Ovary (tissue), 9 donors: ENCODE measurements around the gene NCKAP1. TPM values are rescaled to one million over a fixed set of nuclear protein-coding genes. Genes with fewer than 3 reads are reported as not detected.
"Not testable (repeated sequence)": the region's sequence is repeated elsewhere in the genome, so short reads cannot be mapped to it uniquely, and the experiment has no call there.

Experiments used
- DNase-seq, 5 donors: peaks; one replicate each; pipeline ENCODE4 v3.0.0-alpha.2; 2019 to 2020
- H3K27ac ChIP-seq, 2 donors: fragments of 200-600 bp; one replicate each; pipeline versions ENCODE4 v1.5.1 to v1.8.0; 2019 to 2022
- H3K27me3 ChIP-seq: fragments of 200-600 bp; one replicate; pipeline ENCODE4 v1.8.0; 2022
- H3K36me3 ChIP-seq: fragments of 200-600 bp; sonication (generic); one replicate; pipeline ENCODE4 v1.5.1; 2019
- H3K4me1 ChIP-seq: one replicate; pipeline ENCODE4 v1.8.1; 2013; ENCODE audit warnings: mild to moderate bottlenecking, moderate library complexity; ENCODE audit not compliant: insufficient read depth
- H3K4me3 ChIP-seq: fragments of 200-600 bp; sonication (generic); one replicate; pipeline ENCODE4 v1.5.1; 2017
- H3K9me3 ChIP-seq, 2 donors: fragments of 200-600 bp in 1 of 2; sonication (generic) in 1 of 2; one replicate each; pipeline versions ENCODE4 v1.5.1 to v1.8.1; 2013 to 2019; ENCODE audit warnings: mild to moderate bottlenecking in 1 of 2, moderate library complexity in 1 of 2
- EP300 ChIP-seq: sonication (generic); formaldehyde crosslinking; IDR thresholded peaks from one replicate; pipeline ENCODE4 v1.6.1; 2017; ENCODE audit warnings: antibody characterized with exemption
- POLR2A ChIP-seq: fragments of 450-650 bp; IDR thresholded peaks from one replicate; pipeline ENCODE4 v1.6.1; 2017; ENCODE audit warnings: antibody characterized with exemption, mild to moderate bottlenecking, moderate library complexity
- WGBS, 3 donors: extraction: QIAGEN DNeasy Blood & Tissue Kit in 1 of 3; methylation state at CpG; one replicate each; pipeline versions ENCODE4 v1.1.5 to v1.1.7; 2013 to 2017; 5-methylcytosine and 5-hydroxymethylcytosine counted together
- intact Hi-C, 4 donors: fragments of 100-400 bp; cut with DNase I; formaldehyde crosslinking; loops; one replicate each; pipeline versions ENCODE4 v1.11.0 to v1.15.1; 2022 to 2023
- polyA plus RNA-seq, 2 donors: library from polyadenylated mRNA; stranded (reverse); fragments of 200-250 nt in 1 of 2; fragments of 350-450 nt in 1 of 2; fragmentation: Illumina TruSeq in 1 of 2; extraction: RNeasy Lipid Tissue Mini Kit (QIAGEN cat#74804) in 1 of 2; gene quantifications; one replicate each; pipeline ENCODE4 v1.2.3, GENCODE V29; 2013 to 2014
- total RNA-seq, 7 donors: library from RNA; depleted of rRNA in 2 of 7; stranded (reverse); fragments of >200 nt in 2 of 7; fragmentation: NEBNext Ultra II Directional in 3 of 7; extraction: Animal tissue kit (Norgen Biotek cat#: 25700) in 3 of 7; gene quantifications; one replicate each; pipeline versions ENCODE4 v1.1.0 to v1.2.4, GENCODE V29; 2016 to 2023
- TF ChIP-seq, protein P1 (sequence below), 3 donors: fragments of 450-650 bp in 2 of 3; fragments of 200-600 bp in 1 of 3; IDR thresholded peaks; one replicate each; pipeline versions ENCODE4 v1.5.1 to v1.8.0; 2016 to 2022; ENCODE audit warnings: antibody characterized with exemption in 3 of 3, mild to moderate bottlenecking in 1 of 3
- donor health status: DM: no; HTN: no; CAD: no; lungs with moderate emphysema.
- donor health status: DM: no; HTN: no; CAD: no.
- donor health status: Bipolar disorder and iron deficiency.
- donor health status: DM: yes; HTN: yes; CAD: no.
- donor health status: DM: no; HTN: no; CAD: no.
- donor health status: DM: yes; HTN: yes; CAD: no.

NCKAP1 gene
- total and polyA plus RNA-seq, 9 donors, result 59.9 to 122 (median 100) TPM

DNA sequence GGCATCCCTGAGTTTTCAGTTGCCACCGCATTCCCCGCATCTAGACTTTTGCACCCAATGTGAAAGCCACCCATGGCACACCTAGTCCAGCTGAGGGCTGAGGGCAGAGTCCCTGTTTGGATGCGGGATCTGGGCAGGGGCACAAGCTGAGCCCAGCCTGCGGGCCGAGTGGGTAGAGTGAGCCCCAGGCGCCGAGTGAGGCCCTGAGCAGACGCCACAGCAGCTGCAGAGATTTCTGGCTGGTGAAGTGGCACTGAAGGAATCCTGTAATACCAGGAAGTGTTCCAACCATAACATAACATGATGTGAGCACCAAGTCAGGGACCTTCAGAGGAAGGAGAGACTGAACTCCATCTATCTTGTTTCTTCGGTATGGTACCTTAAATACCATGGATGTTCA is 144.1 kb downstream of the NCKAP1 start:
- Histone ChIP-seq H3K27ac (no peak overlapping the region), H3K9me3 (no peaks in the 10 kb centered on the region), H3K27me3 (no peaks in the 10 kb centered on the region), H3K4me1 (no peaks in the 10 kb centered on the region), H3K4me3 (no peak overlapping the region), H3K36me3 (no peaks in the 10 kb centered on the region)
- DNase-seq, result no peak
- TF ChIP-seq, protein P1, sequence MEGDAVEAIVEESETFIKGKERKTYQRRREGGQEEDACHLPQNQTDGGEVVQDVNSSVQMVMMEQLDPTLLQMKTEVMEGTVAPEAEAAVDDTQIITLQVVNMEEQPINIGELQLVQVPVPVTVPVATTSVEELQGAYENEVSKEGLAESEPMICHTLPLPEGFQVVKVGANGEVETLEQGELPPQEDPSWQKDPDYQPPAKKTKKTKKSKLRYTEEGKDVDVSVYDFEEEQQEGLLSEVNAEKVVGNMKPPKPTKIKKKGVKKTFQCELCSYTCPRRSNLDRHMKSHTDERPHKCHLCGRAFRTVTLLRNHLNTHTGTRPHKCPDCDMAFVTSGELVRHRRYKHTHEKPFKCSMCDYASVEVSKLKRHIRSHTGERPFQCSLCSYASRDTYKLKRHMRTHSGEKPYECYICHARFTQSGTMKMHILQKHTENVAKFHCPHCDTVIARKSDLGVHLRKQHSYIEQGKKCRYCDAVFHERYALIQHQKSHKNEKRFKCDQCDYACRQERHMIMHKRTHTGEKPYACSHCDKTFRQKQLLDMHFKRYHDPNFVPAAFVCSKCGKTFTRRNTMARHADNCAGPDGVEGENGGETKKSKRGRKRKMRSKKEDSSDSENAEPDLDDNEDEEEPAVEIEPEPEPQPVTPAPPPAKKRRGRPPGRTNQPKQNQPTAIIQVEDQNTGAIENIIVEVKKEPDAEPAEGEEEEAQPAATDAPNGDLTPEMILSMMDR (IDR thresholded peaks at IDR 0.05), result no peak
- TF ChIP-seq EP300, result no peak
- TF ChIP-seq POLR2A, result no peak
- intact Hi-C loops, result no loop called here
- WGBS, 3 donors, result 87 to 95% (median 93%) methylated on average over 8 to 9 of the region's 9 CpGs

DNA sequence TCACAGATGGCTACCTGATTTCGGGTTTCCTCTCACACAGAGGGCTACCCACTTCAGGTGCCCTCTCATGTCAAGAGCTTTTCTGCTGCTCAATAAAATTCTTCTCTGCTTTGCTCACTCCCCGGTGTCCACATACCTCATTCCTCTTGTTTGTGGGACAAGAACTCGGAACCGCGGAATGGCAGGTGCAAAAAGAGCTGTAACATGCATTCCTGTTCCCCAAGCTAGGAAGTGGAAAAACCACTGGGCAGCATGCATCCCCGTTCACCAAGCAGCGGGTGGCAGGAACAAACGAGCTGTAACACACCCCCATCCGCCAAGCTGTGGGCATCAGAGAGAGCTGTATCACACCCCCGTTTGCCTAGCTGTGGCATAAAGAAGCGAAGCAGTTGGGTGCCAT is 144.6 kb downstream of the NCKAP1 start:
- Histone ChIP-seq H3K4me3 (no peak overlapping the region), H3K27me3 (no peaks in the 10 kb centered on the region), H3K27ac (no peak overlapping the region), H3K9me3 (no peaks in the 10 kb centered on the region), H3K4me1 (no peaks in the 10 kb centered on the region), H3K36me3 (no peaks in the 10 kb centered on the region)
- WGBS, 3 donors, result 91 to 96% (median 95%) methylated on average over 11 of the region's 11 CpGs
- TF ChIP-seq POLR2A (no peak), EP300 (no peak)
- TF ChIP-seq, protein P1 (IDR thresholded peaks at IDR 0.05), result no peak
- no peak for DNase-seq
- intact Hi-C loops, result no loop called here

DNA sequence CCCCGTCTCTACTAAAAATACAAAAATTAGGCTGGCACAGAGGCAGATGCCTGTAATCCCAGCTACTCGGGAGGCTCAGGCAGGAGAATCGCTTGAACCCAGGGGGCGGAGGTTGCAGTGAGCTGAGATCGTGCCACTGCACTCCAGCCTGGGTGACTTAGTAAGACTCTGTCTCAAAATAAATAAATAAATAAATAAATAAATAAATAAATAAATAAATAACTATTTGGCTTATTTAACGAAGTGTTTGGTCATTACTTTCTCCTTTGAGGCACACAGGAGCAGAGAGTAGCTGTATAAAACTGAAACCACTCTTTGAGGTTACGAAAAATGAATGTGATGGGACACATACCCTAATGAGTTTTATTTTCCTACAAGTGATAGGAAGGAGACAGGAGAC is 145.2 kb downstream of the NCKAP1 start:
- WGBS, 3 donors, result 85 to 91% (median 89%) methylated on average over 7 of the region's 7 CpGs
- DNase-seq, H3K4me1 ChIP-seq, H3K36me3 ChIP-seq, intact Hi-C loops, H3K9me3 ChIP-seq, H3K4me3 ChIP-seq, H3K27me3 ChIP-seq, H3K27ac ChIP-seq: not testable (repeated sequence)

DNA sequence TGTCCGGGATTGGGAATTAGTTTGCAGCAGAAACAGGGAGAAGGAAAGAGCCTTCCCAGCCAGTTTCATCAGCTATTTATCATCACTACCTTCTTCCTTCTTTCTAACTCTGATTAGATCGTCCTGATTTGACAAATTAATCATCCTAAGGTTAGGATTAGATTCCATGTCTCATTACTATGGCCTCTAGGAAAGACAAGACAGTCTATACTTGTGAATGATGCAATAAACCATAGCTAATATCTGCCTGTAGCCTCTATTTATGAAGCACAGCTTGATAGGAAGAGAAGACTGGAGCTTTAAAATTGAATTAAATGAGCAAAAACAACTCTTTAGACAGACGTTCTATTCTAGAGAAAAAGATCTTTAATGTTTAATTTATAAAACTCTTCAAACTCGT is 146.6 kb downstream of the NCKAP1 start:
- 56 to 64% (median 64%) methylated on average over 4 of the region's 4 CpGs for WGBS, 3 donors
- Histone ChIP-seq H3K4me3 (no peak overlapping the region), H3K27me3 (no peaks in the 10 kb centered on the region), H3K9me3 (no peaks in the 10 kb centered on the region), H3K27ac (no peak overlapping the region), H3K36me3 (no peaks in the 10 kb centered on the region), H3K4me1 (no peaks in the 10 kb centered on the region)
- intact Hi-C loops, result no loop called here
- TF ChIP-seq, protein P1 (IDR thresholded peaks at IDR 0.05), result no peak
- TF ChIP-seq EP300 (no peak), POLR2A (no peak)
- no peak for DNase-seq

DNA sequence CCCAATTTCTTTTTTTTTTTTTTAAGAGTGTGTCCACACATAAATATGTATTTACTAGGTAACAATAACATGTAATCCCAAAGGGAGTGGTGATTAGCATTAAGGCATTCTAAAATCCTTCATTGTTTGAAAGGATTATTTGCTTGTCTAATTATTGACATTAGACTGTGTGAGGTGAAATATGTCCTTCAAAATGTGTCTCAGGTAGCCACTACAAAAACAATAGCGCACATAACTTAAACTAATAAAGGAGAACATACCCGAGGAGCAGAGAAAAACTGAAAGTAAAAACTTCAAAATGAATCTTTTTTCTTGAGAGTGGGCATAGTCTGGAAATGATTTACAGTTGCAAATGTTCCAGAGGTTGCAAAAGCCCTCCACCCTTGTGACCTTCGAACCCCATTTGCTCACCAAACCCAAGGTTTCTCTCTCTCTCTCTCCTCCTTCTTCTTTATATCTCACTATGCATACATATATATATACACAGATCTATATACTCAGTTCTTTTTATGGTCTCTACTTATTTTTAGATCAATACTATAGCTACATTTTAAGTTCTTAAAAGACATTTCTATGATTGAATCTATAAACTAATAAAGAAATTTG is 147.4 kb downstream of the NCKAP1 start:
- Histone ChIP-seq H3K4me1 (no peaks in the 10 kb centered on the region), H3K27ac (no peak overlapping the region), H3K9me3 (no peaks in the 10 kb centered on the region), H3K27me3 (no peaks in the 10 kb centered on the region), H3K4me3 (no peak overlapping the region), H3K36me3 (no peaks in the 10 kb centered on the region)
- 61 to 79% (median 74%) methylated on average over 3 of the region's 3 CpGs for WGBS, 3 donors
- TF ChIP-seq, protein P1 (IDR thresholded peaks at IDR 0.05), result no peak
- TF ChIP-seq POLR2A (no peak), EP300 (no peak)
- DNase-seq, result no peak
- intact Hi-C loops, result no loop called here
